ENCODE measurements around the gene FXYD3. TPM values are rescaled to one million over a fixed set of nuclear protein-coding genes. Genes with fewer than 3 reads are reported as not detected.

Gene FXYD3
- total and polyA plus RNA-seq, 2 experiments from 2014 or later: 225 to 542 TPM

DNA sequence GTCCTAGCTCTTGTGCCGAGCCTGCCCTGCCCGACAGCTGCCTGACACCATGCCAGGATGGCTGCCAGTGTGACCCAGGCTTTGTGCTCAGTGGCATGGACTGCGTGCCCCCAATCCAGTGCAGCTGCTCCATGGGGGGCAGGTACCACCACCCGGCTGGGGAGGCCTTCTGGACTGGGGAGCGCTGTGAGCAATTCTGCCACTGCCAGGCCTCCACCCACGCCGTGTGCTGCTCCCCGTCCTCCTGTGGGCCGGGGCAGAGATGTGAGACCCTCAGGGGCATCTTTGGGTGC, 9.4 kb upstream of the FXYD3 start:
- 95% methylated on average over 9 of the region's 9 CpGs for WGBS (ENCODE audit: low lambda C conversion rate, missing lambda C conversion rate)
- Histone ChIP-seq H3K36me3 (replicated peaks; ENCODE audit: insufficient read depth, low read depth) (no peaks in the 10 kb centered on the region), H4K20me1 (ENCODE audit: insufficient read depth, poor library complexity, severe bottlenecking) (no peaks in the 10 kb centered on the region), H3K27ac (no peak overlapping the region), H3K4me1 (ENCODE audit: insufficient read depth) (no peaks in the 10 kb centered on the region), H3K9me3 (ENCODE audit: low read depth) (no peaks in the 10 kb centered on the region), H2AFZ (no peak overlapping the region), H3K9me2 (replicated peaks; ENCODE audit: insufficient read depth) (no peaks in the 10 kb centered on the region), H3K27me3 (no peaks in the 10 kb centered on the region), H3K4me2 (no peak overlapping the region), H3K79me2 (no peaks in the 10 kb centered on the region), H3K4me3 (no peak overlapping the region)
- DNase-seq (ENCODE audit: low spot score): no peak
- TF ChIP-seq EZH2 (IDR thresholded peaks at IDR 0.05; ENCODE audit: borderline replicate concordance) (no peak), EZH2phosphoT487 (IDR thresholded peaks at IDR 0.05; ENCODE audit: low read depth, severe bottlenecking, unreplicated experiment) (no peak)
- TF ChIP-seq, protein P1, sequence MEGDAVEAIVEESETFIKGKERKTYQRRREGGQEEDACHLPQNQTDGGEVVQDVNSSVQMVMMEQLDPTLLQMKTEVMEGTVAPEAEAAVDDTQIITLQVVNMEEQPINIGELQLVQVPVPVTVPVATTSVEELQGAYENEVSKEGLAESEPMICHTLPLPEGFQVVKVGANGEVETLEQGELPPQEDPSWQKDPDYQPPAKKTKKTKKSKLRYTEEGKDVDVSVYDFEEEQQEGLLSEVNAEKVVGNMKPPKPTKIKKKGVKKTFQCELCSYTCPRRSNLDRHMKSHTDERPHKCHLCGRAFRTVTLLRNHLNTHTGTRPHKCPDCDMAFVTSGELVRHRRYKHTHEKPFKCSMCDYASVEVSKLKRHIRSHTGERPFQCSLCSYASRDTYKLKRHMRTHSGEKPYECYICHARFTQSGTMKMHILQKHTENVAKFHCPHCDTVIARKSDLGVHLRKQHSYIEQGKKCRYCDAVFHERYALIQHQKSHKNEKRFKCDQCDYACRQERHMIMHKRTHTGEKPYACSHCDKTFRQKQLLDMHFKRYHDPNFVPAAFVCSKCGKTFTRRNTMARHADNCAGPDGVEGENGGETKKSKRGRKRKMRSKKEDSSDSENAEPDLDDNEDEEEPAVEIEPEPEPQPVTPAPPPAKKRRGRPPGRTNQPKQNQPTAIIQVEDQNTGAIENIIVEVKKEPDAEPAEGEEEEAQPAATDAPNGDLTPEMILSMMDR (IDR thresholded peaks at IDR 0.05; ENCODE audit: poor library complexity): no peak

DNA sequence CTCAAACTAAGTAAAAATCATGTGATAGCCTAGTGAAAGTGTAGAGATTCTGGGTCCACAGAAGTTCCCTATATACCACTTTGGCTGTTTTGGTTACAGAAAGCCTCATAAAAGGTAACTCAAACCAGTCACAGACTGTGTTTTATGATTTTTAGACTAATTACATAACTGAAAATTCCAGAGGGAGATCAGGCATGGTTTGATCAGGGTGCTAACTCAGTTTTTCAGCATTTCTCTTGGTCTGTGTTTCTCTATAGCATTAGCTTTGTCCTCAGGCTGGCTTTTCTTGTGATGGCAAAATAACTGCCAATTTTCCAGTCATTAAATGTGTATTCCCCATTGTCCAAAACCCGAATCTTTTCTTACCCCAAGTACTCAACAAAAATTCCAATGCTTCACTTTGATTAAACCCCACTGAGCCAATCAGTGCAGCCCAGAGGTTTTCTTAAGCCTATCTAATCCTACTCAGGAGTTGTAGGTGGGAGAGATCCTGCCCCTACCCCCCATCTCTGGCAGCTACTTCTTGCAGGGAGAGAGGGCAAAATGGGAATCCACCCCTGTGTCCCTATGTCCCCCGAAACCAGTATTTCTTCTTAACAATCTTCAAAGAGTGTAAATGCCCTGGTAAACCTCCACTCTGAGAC, 8.6 kb upstream of the FXYD3 start:
- no peaks in the 10 kb centered on the region for H3K79me2 ChIP-seq
- no peak for TF ChIP-seq EZH2phosphoT487 (IDR thresholded peaks at IDR 0.05; ENCODE audit: low read depth, severe bottlenecking, unreplicated experiment)
- TF ChIP-seq EZH2 (IDR thresholded peaks at IDR 0.05; ENCODE audit: borderline replicate concordance): no peak
- TF ChIP-seq, protein P1 (IDR thresholded peaks at IDR 0.05; ENCODE audit: poor library complexity): no peak
- H3K4me3 ChIP-seq: no peak overlapping the region
- no peak for DNase-seq (ENCODE audit: low spot score)
- no peaks in the 10 kb centered on the region for H4K20me1 ChIP-seq (ENCODE audit: insufficient read depth, poor library complexity, severe bottlenecking)
- H3K27me3 ChIP-seq: no peaks in the 10 kb centered on the region
- no peaks in the 10 kb centered on the region for H3K9me2 ChIP-seq (replicated peaks; ENCODE audit: insufficient read depth)
- no peak overlapping the region for H3K4me2 ChIP-seq
- H3K36me3 ChIP-seq (replicated peaks; ENCODE audit: insufficient read depth, low read depth): no peaks in the 10 kb centered on the region
- no peaks in the 10 kb centered on the region for H3K9me3 ChIP-seq (ENCODE audit: low read depth)
- H3K27ac ChIP-seq: peak overlapping the region; percentile 43
- no peak overlapping the region for H2AFZ ChIP-seq
- no peaks in the 10 kb centered on the region for H3K4me1 ChIP-seq (ENCODE audit: insufficient read depth)
- WGBS (ENCODE audit: low lambda C conversion rate, missing lambda C conversion rate): 46% methylated on average over 2 of the region's 2 CpGs

DNA sequence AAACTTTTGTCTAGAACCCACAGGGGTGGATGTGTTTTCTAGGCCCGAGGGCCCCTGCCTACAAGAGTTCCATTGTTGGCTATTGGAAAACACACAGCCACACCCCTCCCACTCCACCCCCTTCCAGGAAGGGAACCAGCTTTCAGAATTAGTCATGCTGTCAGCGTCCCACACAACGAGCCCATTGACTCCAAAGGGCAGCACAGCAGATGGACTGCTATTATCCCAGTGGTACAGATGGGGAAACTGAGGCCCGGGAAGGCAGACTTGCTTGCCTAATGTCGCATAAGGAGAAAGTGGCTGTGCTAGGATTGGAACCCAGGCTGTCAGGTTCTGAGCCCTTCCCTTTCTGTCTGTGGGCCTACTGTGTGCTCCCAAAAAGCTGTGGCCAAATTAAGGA, 8.1 kb upstream of the FXYD3 start:
- Histone ChIP-seq H3K4me3 (no peak overlapping the region), H2AFZ (no peak overlapping the region), H3K4me2 (no peak overlapping the region), H3K9me2 (replicated peaks; ENCODE audit: insufficient read depth) (no peaks in the 10 kb centered on the region), H3K27me3 (no peaks in the 10 kb centered on the region), H3K4me1 (ENCODE audit: insufficient read depth) (no peaks in the 10 kb centered on the region), H3K36me3 (replicated peaks; ENCODE audit: insufficient read depth, low read depth) (no peaks in the 10 kb centered on the region), H3K79me2 (no peaks in the 10 kb centered on the region), H3K9me3 (ENCODE audit: low read depth) (no peaks in the 10 kb centered on the region), H4K20me1 (ENCODE audit: insufficient read depth, poor library complexity, severe bottlenecking) (no peaks in the 10 kb centered on the region), H3K27ac (peak overlapping the region; percentile 43)
- no peak for TF ChIP-seq EZH2 (IDR thresholded peaks at IDR 0.05; ENCODE audit: borderline replicate concordance)
- TF ChIP-seq, protein P1 (IDR thresholded peaks at IDR 0.05; ENCODE audit: poor library complexity): no peak
- TF ChIP-seq EZH2phosphoT487 (IDR thresholded peaks at IDR 0.05; ENCODE audit: low read depth, severe bottlenecking, unreplicated experiment): no peak
- no peak for DNase-seq (ENCODE audit: low spot score)
- WGBS (ENCODE audit: low lambda C conversion rate, missing lambda C conversion rate): 43% methylated on average over 5 of the region's 5 CpGs
